ENCODE data around the gene DEPDC1B. TPM values are rescaled to one million over a fixed set of nuclear protein-coding genes. Genes with fewer than 3 reads are reported as not detected.

Gene DEPDC1B, protein sequence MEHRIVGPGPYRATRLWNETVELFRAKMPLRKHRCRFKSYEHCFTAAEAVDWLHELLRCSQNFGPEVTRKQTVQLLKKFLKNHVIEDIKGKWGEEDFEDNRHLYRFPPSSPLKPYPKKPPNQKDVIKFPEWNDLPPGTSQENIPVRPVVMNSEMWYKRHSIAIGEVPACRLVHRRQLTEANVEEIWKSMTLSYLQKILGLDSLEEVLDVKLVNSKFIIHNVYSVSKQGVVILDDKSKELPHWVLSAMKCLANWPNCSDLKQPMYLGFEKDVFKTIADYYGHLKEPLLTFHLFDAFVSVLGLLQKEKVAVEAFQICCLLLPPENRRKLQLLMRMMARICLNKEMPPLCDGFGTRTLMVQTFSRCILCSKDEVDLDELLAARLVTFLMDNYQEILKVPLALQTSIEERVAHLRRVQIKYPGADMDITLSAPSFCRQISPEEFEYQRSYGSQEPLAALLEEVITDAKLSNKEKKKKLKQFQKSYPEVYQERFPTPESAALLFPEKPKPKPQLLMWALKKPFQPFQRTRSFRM
- total RNA-seq (2021; ENCODE audit: unreplicated experiment) (22.2 TPM), Bru-seq, nascent RNA (percentile 81 among the genes with signal in this experiment), BruChase-seq, experiment 1, labeled RNA remaining after a 2-hour chase (percentile 68 among the genes with signal in this experiment), BruChase-seq, experiment 2, labeled RNA remaining after a 6-hour chase (percentile 69 among the genes with signal in this experiment)
- polyA plus RNA-seq (2012; ENCODE audit: insufficient read length) = 6.5 TPM
- long read RNA-seq, transcript DEPDC1B-201 (11 exons, 2,499 nt) = major isoform, 27 of 35 reads
- long read RNA-seq, partial matches to known transcripts = 3 of 35 reads
- long read RNA-seq, other reads (novel, unspliced or antisense) = 5 of 35 reads

DNA sequence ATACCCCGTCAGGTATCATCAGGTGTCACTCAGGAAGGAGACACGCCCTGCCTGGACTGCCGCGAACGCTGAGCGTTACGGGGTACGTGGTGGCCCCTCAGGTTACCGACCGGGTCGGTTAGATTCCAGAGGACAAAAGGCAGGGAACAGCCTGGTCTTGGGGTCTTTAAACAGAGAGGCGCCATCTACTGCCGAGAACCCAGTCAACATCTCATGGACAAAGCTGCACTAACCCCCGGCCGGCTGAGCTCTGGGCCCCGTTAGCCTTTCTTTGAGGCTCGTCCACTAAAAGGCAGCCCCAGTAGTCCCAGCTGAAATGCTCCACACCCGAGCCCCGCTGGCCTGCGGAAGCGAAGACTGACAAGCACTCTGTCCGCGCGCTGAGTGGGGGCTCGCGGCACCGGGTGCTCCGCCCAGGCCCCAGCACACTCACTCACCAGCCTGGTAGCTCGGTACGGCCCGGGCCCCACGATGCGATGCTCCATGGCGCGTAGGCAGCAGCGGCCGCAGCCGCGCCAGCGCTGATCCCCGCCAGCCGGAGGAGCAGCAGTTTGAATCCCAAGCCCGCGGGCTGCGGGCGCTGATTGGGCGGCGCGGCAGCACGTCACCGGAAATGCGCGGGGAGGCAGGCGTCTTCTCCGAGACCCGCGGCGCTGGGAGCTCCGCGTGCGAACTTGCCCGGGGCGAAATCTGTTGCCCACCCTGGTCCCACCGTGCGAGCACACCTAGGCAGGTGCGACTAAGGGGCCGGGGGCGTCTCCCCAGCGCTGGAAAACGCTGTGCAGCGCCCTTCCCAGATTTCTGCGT is at the start of gene DEPDC1B:
TSS of gene DEPDC1B (minus strand) at position 558 of the 807 bp plus-strand sequence. CDS start at position 485, 73 bp downstream.
- Histone ChIP-seq H3K36me3 (ENCODE audit: control insufficient read depth, insufficient read depth, low read length) (peaks cover 2% of the 10 kb centered on the region; the same call in 1 of the 2 replicates), H3K27me3 (ENCODE audit: control insufficient read depth, insufficient read depth, low read length) (no peaks in the 10 kb centered on the region), H3K9me3 (ENCODE audit: control insufficient read depth, insufficient read depth, low read depth, low read length) (no peaks in the 10 kb centered on the region), H3K27ac (ENCODE audit: low read length) (peak within 1 kb of the TSS; percentile 94), H3K4me1 (ENCODE audit: control insufficient read depth, insufficient read depth, low read length) (peaks cover 23% of the 10 kb centered on the region), H3K4me3 (ENCODE audit: low read depth in 2 of 2, low read length in 2 of 2) (peak within 1 kb of the TSS; percentile 89 to 95)
- CTCF ChIA-PET = interaction anchor here (0.6 to 1.3 kb wide), 7 partner anchors 10 to 439 kb away, joined by 3 to 6 read pairs (median 4); no protein-coding TSS in a partner anchor
- intact Hi-C loops (cut with micrococcal nuclease; ENCODE audit: unreplicated experiment) = no loop called here
- peak; percentile 98 for ATAC-seq
- POLR2A ChIA-PET = interaction anchor here (0.6 to 1.2 kb wide), 5 partner anchors 12 to 927 kb away, joined by 3 to 13 read pairs (median 4); partner anchors contain the start of gene ERCC8
- DNase-seq (ENCODE audit: low read depth, low spot score) = peak; percentile 61
- no TSS peak for BruUV-seq (replicated peaks)
- in situ Hi-C loops (cut with HindIII; ENCODE audit: low pct_unique_long_range_greater_than_20kb, low sequenced_read_pairs) = no loop called here
- TF ChIP-seq, protein P1, sequence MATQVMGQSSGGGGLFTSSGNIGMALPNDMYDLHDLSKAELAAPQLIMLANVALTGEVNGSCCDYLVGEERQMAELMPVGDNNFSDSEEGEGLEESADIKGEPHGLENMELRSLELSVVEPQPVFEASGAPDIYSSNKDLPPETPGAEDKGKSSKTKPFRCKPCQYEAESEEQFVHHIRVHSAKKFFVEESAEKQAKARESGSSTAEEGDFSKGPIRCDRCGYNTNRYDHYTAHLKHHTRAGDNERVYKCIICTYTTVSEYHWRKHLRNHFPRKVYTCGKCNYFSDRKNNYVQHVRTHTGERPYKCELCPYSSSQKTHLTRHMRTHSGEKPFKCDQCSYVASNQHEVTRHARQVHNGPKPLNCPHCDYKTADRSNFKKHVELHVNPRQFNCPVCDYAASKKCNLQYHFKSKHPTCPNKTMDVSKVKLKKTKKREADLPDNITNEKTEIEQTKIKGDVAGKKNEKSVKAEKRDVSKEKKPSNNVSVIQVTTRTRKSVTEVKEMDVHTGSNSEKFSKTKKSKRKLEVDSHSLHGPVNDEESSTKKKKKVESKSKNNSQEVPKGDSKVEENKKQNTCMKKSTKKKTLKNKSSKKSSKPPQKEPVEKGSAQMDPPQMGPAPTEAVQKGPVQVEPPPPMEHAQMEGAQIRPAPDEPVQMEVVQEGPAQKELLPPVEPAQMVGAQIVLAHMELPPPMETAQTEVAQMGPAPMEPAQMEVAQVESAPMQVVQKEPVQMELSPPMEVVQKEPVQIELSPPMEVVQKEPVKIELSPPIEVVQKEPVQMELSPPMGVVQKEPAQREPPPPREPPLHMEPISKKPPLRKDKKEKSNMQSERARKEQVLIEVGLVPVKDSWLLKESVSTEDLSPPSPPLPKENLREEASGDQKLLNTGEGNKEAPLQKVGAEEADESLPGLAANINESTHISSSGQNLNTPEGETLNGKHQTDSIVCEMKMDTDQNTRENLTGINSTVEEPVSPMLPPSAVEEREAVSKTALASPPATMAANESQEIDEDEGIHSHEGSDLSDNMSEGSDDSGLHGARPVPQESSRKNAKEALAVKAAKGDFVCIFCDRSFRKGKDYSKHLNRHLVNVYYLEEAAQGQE (IDR thresholded peaks at IDR 0.05; ENCODE audit: insufficient read depth in 1 of 2, low read depth in 2 of 2, low read length in 1 of 2) = no peak
- TF ChIP-seq POLR2AphosphoS5 (IDR thresholded peaks at IDR 0.05; ENCODE audit: low read depth, low read length) (peak; percentile 81), TCF7L2 (IDR thresholded peaks at IDR 0.05; ENCODE audit: low read depth, low read length) (no peak), SIN3A (IDR thresholded peaks at IDR 0.05; ENCODE audit: borderline replicate concordance, insufficient read depth, low read depth, low read length) (peak; percentile 94)
- TF ChIP-seq, protein P2, sequence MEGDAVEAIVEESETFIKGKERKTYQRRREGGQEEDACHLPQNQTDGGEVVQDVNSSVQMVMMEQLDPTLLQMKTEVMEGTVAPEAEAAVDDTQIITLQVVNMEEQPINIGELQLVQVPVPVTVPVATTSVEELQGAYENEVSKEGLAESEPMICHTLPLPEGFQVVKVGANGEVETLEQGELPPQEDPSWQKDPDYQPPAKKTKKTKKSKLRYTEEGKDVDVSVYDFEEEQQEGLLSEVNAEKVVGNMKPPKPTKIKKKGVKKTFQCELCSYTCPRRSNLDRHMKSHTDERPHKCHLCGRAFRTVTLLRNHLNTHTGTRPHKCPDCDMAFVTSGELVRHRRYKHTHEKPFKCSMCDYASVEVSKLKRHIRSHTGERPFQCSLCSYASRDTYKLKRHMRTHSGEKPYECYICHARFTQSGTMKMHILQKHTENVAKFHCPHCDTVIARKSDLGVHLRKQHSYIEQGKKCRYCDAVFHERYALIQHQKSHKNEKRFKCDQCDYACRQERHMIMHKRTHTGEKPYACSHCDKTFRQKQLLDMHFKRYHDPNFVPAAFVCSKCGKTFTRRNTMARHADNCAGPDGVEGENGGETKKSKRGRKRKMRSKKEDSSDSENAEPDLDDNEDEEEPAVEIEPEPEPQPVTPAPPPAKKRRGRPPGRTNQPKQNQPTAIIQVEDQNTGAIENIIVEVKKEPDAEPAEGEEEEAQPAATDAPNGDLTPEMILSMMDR (IDR thresholded peaks at IDR 0.05) = peak; percentile 64

DNA sequence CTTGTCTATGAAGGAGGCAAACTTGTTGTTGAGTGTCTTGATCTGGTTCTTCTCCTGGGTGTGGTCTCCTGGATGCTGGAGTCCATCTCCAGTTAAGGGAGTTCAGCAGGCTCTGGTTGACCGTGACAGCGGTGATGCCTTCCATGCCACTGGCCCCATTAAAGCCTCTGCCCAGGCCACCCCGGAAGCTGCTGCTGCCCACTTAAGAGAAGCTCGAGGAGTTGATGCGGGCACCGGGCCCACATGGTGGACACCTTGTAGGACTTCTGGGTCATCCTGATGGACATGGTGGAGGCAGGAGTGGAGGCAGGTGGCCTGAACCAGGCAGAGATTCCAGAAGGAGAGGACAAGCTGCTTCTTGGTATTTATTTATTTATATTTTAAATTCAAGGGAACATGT is 44.7 kb upstream of the DEPDC1B start:
- TF ChIP-seq TCF7L2 (IDR thresholded peaks at IDR 0.05; ENCODE audit: low read depth, low read length) (no peak), POLR2AphosphoS5 (IDR thresholded peaks at IDR 0.05; ENCODE audit: low read depth, low read length) (no peak), SIN3A (IDR thresholded peaks at IDR 0.05; ENCODE audit: borderline replicate concordance, insufficient read depth, low read depth, low read length) (no peak)
- TF ChIP-seq, protein P2 (IDR thresholded peaks at IDR 0.05) = no peak
- TF ChIP-seq, protein P1 (IDR thresholded peaks at IDR 0.05; ENCODE audit: insufficient read depth in 1 of 2, low read depth in 2 of 2, low read length in 1 of 2) = no peak
- H3K4me3 ChIP-seq (ENCODE audit: low read depth in 2 of 2, low read length in 2 of 2) = no peak overlapping the region
- ChIA-PET POLR2A (no interaction called here), CTCF (no interaction called here)
- H3K9me3 ChIP-seq (ENCODE audit: control insufficient read depth, insufficient read depth, low read depth, low read length) = no peaks in the 10 kb centered on the region
- H3K36me3 ChIP-seq (ENCODE audit: control insufficient read depth, insufficient read depth, low read length) = no peaks in the 10 kb centered on the region
- no peaks in the 10 kb centered on the region; the same call in 1 of the 2 replicates for H3K27me3 ChIP-seq (ENCODE audit: control insufficient read depth, insufficient read depth, low read length)
- DNase-seq (ENCODE audit: low read depth, low spot score) (no peak), ATAC-seq (no peak)
- intact Hi-C loops (cut with micrococcal nuclease; ENCODE audit: unreplicated experiment) = no loop called here
- no peak overlapping the region for H3K27ac ChIP-seq (ENCODE audit: low read length)
- no TSS peak for BruUV-seq (replicated peaks)
- in situ Hi-C loops (cut with HindIII; ENCODE audit: low pct_unique_long_range_greater_than_20kb, low sequenced_read_pairs) = no loop called here
- H3K4me1 ChIP-seq (ENCODE audit: control insufficient read depth, insufficient read depth, low read length) = no peaks in the 10 kb centered on the region
